Hematopoietic multipotent progenitor cell treated with erythropoietin and hydrocortisone succinate and interleukin-3 and kit ligand, for 6 days (in vitro differentiated cells): ENCODE measurements around the gene RPLP2.

ENCODE experiments used
- DNase-seq: peaks from one replicate; pipeline ENCODE4 v3.0.0-alpha.2; 2015

RPLP2 gene

GRCh38 chr11:826836-827145, 17.0 kb downstream of the RPLP2 start:
- DNase-seq, result no peak

GRCh38 chr11:827146-827896, 17.6 kb downstream of the RPLP2 start:
- DNase-seq, result peak; percentile 49

- no peak for DNase-seq
Measured at GRCh38 chr11:827897-828192, 18.1 kb downstream of the RPLP2 start, which contains the start of gene CRACR2B. Gene CRACR2B, plus strand, starts transcription at chr11:827919. Its CDS starts 689 bp downstream, at chr11:828608.

GRCh38 chr11:828506-829175, 18.9 kb downstream of the RPLP2 start:
- no peak for DNase-seq

GRCh38 chr11:829176-829846, 19.5 kb downstream of the RPLP2 start:
- DNase-seq, result no peak

GRCh38 chr11:829847-830294, 20.1 kb downstream of the RPLP2 start:
- DNase-seq, result no peak

- peak; percentile 89 for DNase-seq
Measured at GRCh38 chr11:830295-831117, 20.7 kb downstream of the RPLP2 start.

- no peak for DNase-seq
Measured at GRCh38 chr11:831118-831864, 21.5 kb downstream of the RPLP2 start.

GRCh38 chr11:831961-832528, 22.3 kb downstream of the RPLP2 start:
- no peak for DNase-seq

GRCh38 chr11:832529-833113, 22.9 kb downstream of the RPLP2 start, which contains the start of gene CD151:
Gene CD151, plus strand, starts transcription at chr11:832952. Its CDS starts 3,118 bp downstream, at chr11:836070.
- DNase-seq, result peak; percentile 74

GRCh38 chr11:833114-833791, 23.5 kb downstream of the RPLP2 start:
- DNase-seq, result peak; percentile 70

GRCh38 chr11:833849-834311, 24.1 kb downstream of the RPLP2 start:
- no peak for DNase-seq

GRCh38 chr11:834371-835316, 24.9 kb downstream of the RPLP2 start:
- DNase-seq, result peak; percentile 47

GRCh38 chr11:836274-836673, 26.5 kb downstream of the RPLP2 start:
- DNase-seq, result no peak

- DNase-seq, result no peak
Measured at GRCh38 chr11:836700-837099, 26.9 kb downstream of the RPLP2 start.

- DNase-seq, result peak; percentile 68
Measured at GRCh38 chr11:837189-837989, 27.6 kb downstream of the RPLP2 start.

GRCh38 chr11:837990-838307, 28.2 kb downstream of the RPLP2 start:
- DNase-seq, result no peak

GRCh38 chr11:838441-839279, 28.9 kb downstream of the RPLP2 start:
- peak; percentile 54 for DNase-seq
